HepG2 (cell line): ENCODE data around the gene SLC25A23. TPM values are rescaled to one million over a fixed set of nuclear protein-coding genes. Genes with fewer than 3 reads are reported as not detected.
A peak's percentile ranks its signal among the peaks of the same experiment; 100 is the strongest.

ENCODE experiments used
- ATAC-seq: fragments of 200-7000 bp; cut with Tn5 transposase; 3 replicates; pipeline ENCODE4 v1.9.1; 2020; ENCODE audit warnings: mild to moderate bottlenecking, moderate library complexity
- BruUV-seq: library from RNA; stranded (reverse); fragments of 400-500 nt; replicated peaks from 2 replicates; lab custom pipeline; 2021; lab: Mats Ljungman, UMichigan
- CTCF ChIA-PET: fragments of 300-600 bp; formaldehyde crosslinking; extraction: SDS; loops from one replicate; lab custom pipeline; 2021; ENCODE audit warnings: low total read pairs, inconsistent platforms, low intra/inter-chr PET ratio; lab: Yijun Ruan, JAX
- POLR2A ChIA-PET: fragments of 350-600 bp; sonication (Branson Sonifier 250); formaldehyde crosslinking; loops from one replicate; lab custom pipeline; 2020; ENCODE audit warnings: antibody characterized with exemption, inconsistent platforms; lab: Yijun Ruan, JAX
- DNase-seq: peaks from one replicate; pipeline ENCODE4 v3.0.0-alpha.2; 2015; ENCODE audit warnings: low spot score
- FAIRE-seq: peaks from 3 replicates; lab custom pipeline; 2011; peaks lifted over from hg19 to GRCh38; lab: Jason Lieb, UNC
- H2AFZ ChIP-seq: one replicate; pipeline ENCODE4 v1.6.1; 2011; ENCODE audit warnings: low read length, inconsistent platforms
- H3K27ac ChIP-seq: fragments of 300-600 bp; 3 replicates; pipeline ENCODE4 v1.8.0; 2011; ENCODE audit warnings: mixed run types, mild to moderate bottlenecking, mixed read lengths, low read length, inconsistent platforms; ENCODE audit not compliant: insufficient read depth; ENCODE audit errors: extremely low read length
- H3K27me3 ChIP-seq, 2 experiments: fragments of 200-600 bp in 1 of 2; 2 replicates in 1 of 2; 3 replicates in 1 of 2; pipeline versions ENCODE4 v1.6.0 to v1.8.0; 2011; ENCODE audit warnings: low read length in 2 of 2, mild to moderate bottlenecking in 2 of 2, moderate library complexity in 2 of 2, inconsistent platforms in 1 of 2; ENCODE audit not compliant: insufficient read depth in 2 of 2, control insufficient read depth in 1 of 2
- H3K36me3 ChIP-seq, 2 experiments: fragments of 200-600 bp in 1 of 2; replicated peaks in 1 of 2; 2 replicates in 1 of 2; 3 replicates in 1 of 2; pipeline versions ENCODE4 v1.5.1 to v1.8.0; 2011; ENCODE audit warnings: low read length in 2 of 2, inconsistent platforms in 1 of 2; ENCODE audit not compliant: insufficient read depth in 2 of 2, control insufficient read depth in 1 of 2
- H3K4me1 ChIP-seq: 2 replicates; pipeline ENCODE4 v1.5.1; 2012; ENCODE audit warnings: low read length, inconsistent platforms; ENCODE audit not compliant: insufficient read depth
- H3K4me2 ChIP-seq: 2 replicates; pipeline ENCODE4 v1.6.0; 2011; ENCODE audit warnings: low read depth, low read length, inconsistent platforms
- H3K4me3 ChIP-seq, 3 experiments: fragments of 200-600 bp in 1 of 3; sonication (generic), shearing (Covaris generic) in 1 of 3; replicated peaks in 1 of 3; 2 replicates each; pipeline ENCODE4 v1.5.1; 2011 to 2016; ENCODE audit warnings: low read length in 3 of 3, inconsistent platforms in 2 of 3, low read depth in 2 of 3, mild to moderate bottlenecking in 2 of 3, control low read depth in 1 of 3, mixed read lengths in 1 of 3; ENCODE audit not compliant: insufficient read depth in 1 of 3
- H3K79me2 ChIP-seq: one replicate; pipeline ENCODE4 v1.6.1; 2011; ENCODE audit warnings: low read length, inconsistent platforms; ENCODE audit not compliant: insufficient read depth
- H3K9ac ChIP-seq: 2 replicates; pipeline ENCODE4 v1.6.0; 2011; ENCODE audit warnings: mild to moderate bottlenecking, low read depth, low read length, inconsistent platforms; ENCODE audit not compliant: insufficient read depth
- H3K9me3 ChIP-seq: 2 replicates; pipeline ENCODE4 v1.5.1; 2012; ENCODE audit warnings: mild to moderate bottlenecking, low read length
- H4K20me1 ChIP-seq: 2 replicates; pipeline ENCODE4 v1.6.0; 2011; ENCODE audit warnings: inconsistent platforms, mild to moderate bottlenecking, low read length, moderate library complexity; ENCODE audit not compliant: insufficient read depth
- ARID2 ChIP-seq: sonication (generic); formaldehyde crosslinking; IDR thresholded peaks from 2 replicates; pipeline ENCODE4 v1.8.1; 2022; ENCODE audit warnings: mild to moderate bottlenecking, missing genetic modification reagents, borderline replicate concordance
- ZNF331 ChIP-seq: sonication (generic); formaldehyde crosslinking; IDR thresholded peaks from 2 replicates; pipeline ENCODE4 v1.4.0; 2020; ENCODE audit warnings: missing genetic modification reagents
- ZNF646 ChIP-seq: sonication (generic); formaldehyde crosslinking; IDR thresholded peaks from 2 replicates; pipeline ENCODE4 v1.9.0; 2021; ENCODE audit warnings: mild to moderate bottlenecking, missing genetic modification reagents
- WGBS: methylation state at CpG from one replicate; pipeline ENCODE4 v1.1.6; 2017; ENCODE audit warnings: low lambda C conversion rate; 5-methylcytosine and 5-hydroxymethylcytosine counted together
- in situ Hi-C: cut with HindIII; loops from 2 replicates; pipeline ENCODE4 v1.10.0; 2017; ENCODE audit warnings: low pct_unique_long_range_greater_than_20kb; ENCODE audit not compliant: extremely low pct_ligation_motif_present
- intact Hi-C: fragments of 100-400 bp; cut with micrococcal nuclease; formaldehyde crosslinking; loops from one replicate; pipeline ENCODE4 v1.10.0; 2022; ENCODE audit not compliant: unreplicated experiment
- polyA plus RNA-seq, 8 experiments: library from polyadenylated mRNA; depleted of rRNA in 3 of 8; stranded (reverse) in 7 of 8; unstranded in 1 of 8; fragments of >200 nt; fragmentation: Illumina TruSeq in 4 of 8; extraction: Trizol in 4 of 8; gene quantifications; 2 replicates each; pipeline versions ENCODE4 v1.2.1 to v1.2.3, GENCODE V29; 2011 to 2016; ENCODE audit warnings: low read depth in 4 of 8, missing spikeins in 1 of 8, mixed read lengths in 1 of 8; ENCODE audit not compliant: insufficient read depth in 1 of 8
- total RNA-seq, 5 experiments: library from RNA; depleted of rRNA; stranded (reverse); fragments of >200 nt; fragmentation: Illumina TruSeq; extraction: Trizol; gene quantifications; 2 replicates each; pipeline ENCODE4 v1.2.3, GENCODE V29; 2016; ENCODE audit warnings: low read depth in 1 of 5
- TF ChIP-seq, protein P1 (sequence below): fragments of 450-650 bp; IDR thresholded peaks from 2 replicates; pipeline ENCODE4 v1.6.1; 2016

The SLC25A23 gene
- total and polyA plus RNA-seq, 2 of the 13 experiments (the other 11 are each of a cell fraction or from before 2014, with no cell fraction given): 12.4 to 15.2 TPM

DNA sequence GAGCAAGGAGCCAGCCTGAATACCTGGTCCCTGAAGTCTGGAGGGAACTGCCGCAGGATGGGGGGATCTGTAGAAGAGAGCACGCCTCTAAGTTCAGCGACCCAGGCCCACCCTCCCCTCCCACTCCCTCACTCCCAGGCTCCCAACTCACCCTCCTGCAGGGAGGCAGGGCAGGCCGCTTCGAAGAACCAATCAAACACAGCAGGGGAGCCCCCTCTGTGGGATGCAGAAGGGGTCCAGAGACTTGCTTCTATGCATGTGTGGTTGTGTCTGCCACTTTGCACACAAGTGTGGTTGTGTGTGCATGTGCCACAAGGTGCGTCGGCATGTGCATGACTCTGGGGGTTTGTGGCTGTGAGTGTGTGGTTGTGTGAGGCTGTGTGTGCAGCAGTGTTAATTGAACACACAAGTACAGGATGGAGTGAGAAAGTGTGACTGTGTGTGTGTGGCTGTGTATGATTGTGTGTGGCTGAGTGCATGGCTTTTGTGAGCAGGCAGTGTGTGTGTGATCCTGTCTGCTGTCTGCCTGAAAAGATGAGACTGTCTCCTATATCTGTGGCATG is 20.3 kb upstream of the SLC25A23 start:
- Histone ChIP-seq H3K4me2 (no peak overlapping the region), H3K79me2 (no peaks in the 10 kb centered on the region), H2AFZ (no peak overlapping the region), H3K9me3 (no peaks in the 10 kb centered on the region), H4K20me1 (no peaks in the 10 kb centered on the region), H3K9ac (no peak overlapping the region), H3K27ac (no peak overlapping the region), H3K4me3 (no peak overlapping the region), H3K27me3 (peaks cover 2 to 16% of the 10 kb centered on the region in 2 experiments; a peak in 3 of 5 replicates), H3K36me3 (no peaks in the 10 kb centered on the region), H3K4me1 (peaks cover 27% of the 10 kb centered on the region)
- intact Hi-C loops: loop anchor here (10.0 kb wide), 1 partner anchor 385 kb away; no protein-coding TSS in a partner anchor
- 14% methylated on average over 3 of the region's 7 CpGs for WGBS
- no TSS peak for BruUV-seq
- ChIA-PET POLR2A (no interaction called here), CTCF (no interaction called here)
- TF ChIP-seq ZNF331 (CRISPR knock-in tag) (no peak), ZNF646 (CRISPR knock-in tag) (0 out of 2 replicates have a peak, but pooled peaks have one; percentile 22), ARID2 (CRISPR knock-in tag) (no peak)
- TF ChIP-seq, protein P1, sequence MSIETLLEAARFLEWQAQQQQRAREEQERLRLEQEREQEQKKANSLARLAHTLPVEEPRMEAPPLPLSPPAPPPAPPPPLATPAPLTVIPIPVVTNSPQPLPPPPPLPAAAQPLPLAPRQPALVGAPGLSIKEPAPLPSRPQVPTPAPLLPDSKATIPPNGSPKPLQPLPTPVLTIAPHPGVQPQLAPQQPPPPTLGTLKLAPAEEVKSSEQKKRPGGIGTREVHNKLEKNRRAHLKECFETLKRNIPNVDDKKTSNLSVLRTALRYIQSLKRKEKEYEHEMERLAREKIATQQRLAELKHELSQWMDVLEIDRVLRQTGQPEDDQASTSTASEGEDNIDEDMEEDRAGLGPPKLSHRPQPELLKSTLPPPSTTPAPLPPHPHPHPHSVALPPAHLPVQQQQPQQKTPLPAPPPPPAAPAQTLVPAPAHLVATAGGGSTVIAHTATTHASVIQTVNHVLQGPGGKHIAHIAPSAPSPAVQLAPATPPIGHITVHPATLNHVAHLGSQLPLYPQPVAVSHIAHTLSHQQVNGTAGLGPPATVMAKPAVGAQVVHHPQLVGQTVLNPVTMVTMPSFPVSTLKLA: peak; percentile 46
- in situ Hi-C loops: no loop called here
- FAIRE-seq (no peak), DNase-seq (no peak), ATAC-seq (no peak)
